HCT116 (cell line): ENCODE results near the gene PIMREG. TPM values are rescaled to one million over a fixed set of nuclear protein-coding genes. Genes with fewer than 3 reads are reported as not detected.

ENCODE experiments used
- ATAC-seq: fragments of 200-7000 bp; cut with Tn5 transposase; 2 replicates; pipeline ENCODE4 v1.9.1; 2020; ENCODE audit warnings: mild to moderate bottlenecking, moderate library complexity
- BruUV-seq: library from RNA; stranded (reverse); fragments of 400-500 nt; replicated peaks from 2 replicates; lab custom pipeline; 2021; lab: Mats Ljungman, UMichigan
- CTCF ChIA-PET: fragments of 300-600 bp; sonication (Branson Sonifier 250); formaldehyde crosslinking; loops from one replicate; lab custom pipeline; 2021; ENCODE audit warnings: antibody characterized with exemption; lab: Charles Lee
- POLR2A ChIA-PET: fragments of 300-600, 350-600 bp; sonication (Branson Sonifier 250); formaldehyde crosslinking; loops from one replicate; lab custom pipeline; 2021; ENCODE audit warnings: antibody characterized with exemption; lab: Charles Lee
- RAD21 ChIA-PET, 2 experiments: fragments of 300-600 bp; sonication (Branson Sonifier 250); formaldehyde crosslinking; loops; one replicate each; lab custom pipeline; 2023; ENCODE audit warnings: low total read pairs in 2 of 2; ENCODE audit not compliant: uncharacterized antibody in 2 of 2, unreplicated experiment in 2 of 2, low non-redundant PET in 1 of 2; lab: Charles Lee
- DNase-seq: peaks from one replicate; pipeline ENCODE4 v3.0.0-alpha.2; 2010; ENCODE audit warnings: low read depth, low spot score
- H2AFZ ChIP-seq: fragments of 200-600 bp; shearing (Covaris generic), sonication (generic); 2 replicates; pipeline ENCODE4 v1.6.1; 2017; ENCODE audit warnings: low read depth, mixed run types, mixed read lengths, antibody characterized with exemption, low read length; ENCODE audit not compliant: poor library complexity, severe bottlenecking
- H3K27ac ChIP-seq: 2 replicates; pipeline ENCODE4 v1.5.1; 2012; ENCODE audit warnings: low read depth, low read length
- H3K27me3 ChIP-seq: fragments of 200-600 bp; sonication (generic); 2 replicates; pipeline ENCODE4 v1.6.1; 2016; ENCODE audit warnings: mixed run types, low read length, mixed read lengths; ENCODE audit not compliant: insufficient read depth
- H3K36me3 ChIP-seq, 2 experiments: fragments of 200-500 bp in 1 of 2; fragments of 200-600 bp in 1 of 2; sonication (Bioruptor generic) in 1 of 2; sonication (generic) in 1 of 2; 2 replicates each; pipeline versions ENCODE4 v1.5.1 to v1.6.1; 2014 to 2016; ENCODE audit warnings: low read length in 2 of 2, inconsistent platforms in 1 of 2, mixed read lengths in 1 of 2, mixed run types in 1 of 2; ENCODE audit not compliant: insufficient read depth in 2 of 2, control insufficient read depth in 1 of 2
- H3K4me1 ChIP-seq, 2 experiments: fragments of 200-600 bp in 1 of 2; sonication (generic) in 1 of 2; 2 replicates each; pipeline versions ENCODE4 v1.5.1 to v1.6.1; 2012 to 2017; ENCODE audit warnings: low read length in 2 of 2, inconsistent platforms in 1 of 2, mild to moderate bottlenecking in 1 of 2, mixed read lengths in 1 of 2, mixed run types in 1 of 2, moderate library complexity in 1 of 2; ENCODE audit not compliant: insufficient read depth in 2 of 2, control insufficient read depth in 1 of 2
- H3K4me2 ChIP-seq: fragments of 200-600 bp; sonication (generic); 2 replicates; pipeline ENCODE4 v1.6.1; 2017; ENCODE audit warnings: mixed run types, low read length, mixed read lengths
- H3K4me3 ChIP-seq, 2 experiments: fragments of 200-600 bp in 1 of 2; sonication (generic) in 1 of 2; replicated peaks in 1 of 2; 2 replicates each; pipeline ENCODE4 v1.5.1; 2011 to 2016; ENCODE audit warnings: low read length in 2 of 2, control low read depth in 1 of 2, low read depth in 1 of 2, mild to moderate bottlenecking in 1 of 2, mixed read lengths in 1 of 2, mixed run types in 1 of 2
- H3K79me2 ChIP-seq: fragments of 200-600 bp; sonication (generic); 2 replicates; pipeline ENCODE4 v1.6.1; 2017; ENCODE audit warnings: mild to moderate bottlenecking, mixed run types, low read length, moderate library complexity, mixed read lengths; ENCODE audit not compliant: insufficient read depth
- H3K9ac ChIP-seq: fragments of 200-600 bp; sonication (generic); 2 replicates; pipeline ENCODE4 v1.6.1; 2016; ENCODE audit warnings: low read length, mixed read lengths
- H3K9me2 ChIP-seq: fragments of 200-600 bp; sonication (generic), shearing (Covaris generic); 2 replicates; pipeline ENCODE4 v1.6.1; 2017; ENCODE audit warnings: mixed run types, mild to moderate bottlenecking, moderate library complexity; ENCODE audit not compliant: insufficient read depth
- H3K9me3 ChIP-seq, 2 experiments: fragments of 200-500 bp in 1 of 2; fragments of 200-600 bp in 1 of 2; sonication (Bioruptor generic) in 1 of 2; sonication (generic) in 1 of 2; 2 replicates each; pipeline ENCODE4 v1.6.1; 2014 to 2017; ENCODE audit warnings: low read length in 2 of 2, mixed read lengths in 2 of 2, inconsistent platforms in 1 of 2, low read depth in 1 of 2, mild to moderate bottlenecking in 1 of 2, mixed run types in 1 of 2, moderate library complexity in 1 of 2; ENCODE audit not compliant: control insufficient read depth in 1 of 2, insufficient read depth in 1 of 2
- H4K20me1 ChIP-seq: fragments of 200-600 bp; sonication (generic), shearing (Covaris generic); 2 replicates; pipeline ENCODE4 v1.6.1; 2017; ENCODE audit warnings: mixed run types, mild to moderate bottlenecking, moderate library complexity; ENCODE audit not compliant: insufficient read depth
- EZH2 ChIP-seq: fragments of 200-600 bp; sonication (generic); IDR thresholded peaks from 2 replicates; pipeline ENCODE4 v1.6.1; 2017; ENCODE audit warnings: antibody characterized with exemption, mixed run types
- FOSL1 ChIP-seq: IDR thresholded peaks from 2 replicates; pipeline ENCODE4 v1.6.1; 2012; ENCODE audit warnings: low read depth
- JUND ChIP-seq: IDR thresholded peaks from 2 replicates; pipeline ENCODE4 v1.6.1; 2012
- SP1 ChIP-seq: IDR thresholded peaks from 2 replicates; pipeline ENCODE4 v1.6.1; 2012; ENCODE audit warnings: low read depth
- SRF ChIP-seq: IDR thresholded peaks from 2 replicates; pipeline ENCODE4 v1.6.1; 2012; ENCODE audit warnings: low read depth
- TCF7L2 ChIP-seq: IDR thresholded peaks from 2 replicates; pipeline ENCODE4 v1.7.0; 2011; ENCODE audit warnings: borderline replicate concordance, inconsistent platforms; ENCODE audit not compliant: insufficient read depth, insufficient read length; ENCODE audit errors: extremely low read depth
- YY1 ChIP-seq: IDR thresholded peaks from 2 replicates; pipeline ENCODE4 v1.6.1; 2011; ENCODE audit warnings: low read length, low read depth, moderate library complexity, mild to moderate bottlenecking; ENCODE audit not compliant: insufficient replicate concordance; ENCODE audit errors: extremely low read depth
- ZFX ChIP-seq: fragments of 450-650 bp; IDR thresholded peaks from 2 replicates; pipeline ENCODE4 v1.6.1; 2017
- ZNF274 ChIP-seq: fragments of 200-500 bp; sonication (Bioruptor generic); IDR thresholded peaks from 2 replicates; pipeline ENCODE4 v1.6.1; 2014; ENCODE audit warnings: mild to moderate bottlenecking, low read depth, low read length, inconsistent platforms
- intact Hi-C: fragments of 100-400 bp; cut with micrococcal nuclease; formaldehyde crosslinking; loops from 2 replicates; pipeline ENCODE4 v1.10.0; 2022
- total RNA-seq: library from RNA; stranded (reverse); gene quantifications from one replicate; pipeline ENCODE4 v1.2.1, GENCODE V29; 2021; ENCODE audit not compliant: unreplicated experiment
- TF ChIP-seq, protein P1 (sequence below): IDR thresholded peaks from 2 replicates; pipeline ENCODE4 v1.6.1; 2012; ENCODE audit warnings: low read depth
- TF ChIP-seq, protein P2 (sequence below), 3 experiments: fragments of 200-600 bp in 1 of 3; sonication (generic) in 1 of 3; IDR thresholded peaks in 2 of 3; conservative IDR thresholded peaks in 1 of 3; 2 replicates each; pipeline ENCODE4 v1.5.1; 2012 to 2017; ENCODE audit warnings: low read depth in 2 of 3, low read length in 2 of 3, antibody characterized with exemption in 1 of 3, borderline replicate concordance in 1 of 3, control low read depth in 1 of 3, mild to moderate bottlenecking in 1 of 3, mixed read lengths in 1 of 3, mixed run types in 1 of 3, moderate library complexity in 1 of 3; ENCODE audit not compliant: insufficient read depth in 1 of 3

PIMREG gene
- total RNA-seq, 1 experiment from 2014 or later: 57.0 TPM

DNA sequence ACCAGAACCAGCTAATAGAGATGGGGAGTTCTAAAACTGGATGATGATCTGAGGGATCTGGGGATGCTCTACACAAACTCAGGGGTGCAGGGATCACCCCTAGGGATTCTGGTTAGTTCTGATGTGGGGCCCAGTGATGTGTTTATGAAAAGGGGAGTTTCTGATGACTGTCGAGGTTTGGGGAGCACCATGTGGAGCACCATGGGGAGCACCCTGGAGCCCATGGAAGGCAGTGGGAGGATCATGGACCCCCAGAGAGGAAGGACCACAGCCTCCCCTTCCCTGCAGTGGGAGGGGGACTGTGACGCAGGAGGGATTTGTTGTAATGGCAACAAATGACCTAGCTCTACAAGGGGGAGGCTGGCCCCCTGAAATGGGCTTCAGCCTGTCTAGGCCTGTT, 18.4 kb downstream of the PIMREG start:
- H3K9me2 ChIP-seq: no peaks in the 10 kb centered on the region
- DNase-seq: no peak
- no peaks in the 10 kb centered on the region for H4K20me1 ChIP-seq
- H3K9me3 ChIP-seq: peaks cover 0 to 6% of the 10 kb centered on the region in 2 experiments; a peak in 1 of 4 replicates
- no peak overlapping the region for H2AFZ ChIP-seq
- RAD21 ChIA-PET: no interaction called here
- TF ChIP-seq YY1: no peak
- TF ChIP-seq FOSL1: no peak
- no peak for TF ChIP-seq TCF7L2
- TF ChIP-seq, protein P1, sequence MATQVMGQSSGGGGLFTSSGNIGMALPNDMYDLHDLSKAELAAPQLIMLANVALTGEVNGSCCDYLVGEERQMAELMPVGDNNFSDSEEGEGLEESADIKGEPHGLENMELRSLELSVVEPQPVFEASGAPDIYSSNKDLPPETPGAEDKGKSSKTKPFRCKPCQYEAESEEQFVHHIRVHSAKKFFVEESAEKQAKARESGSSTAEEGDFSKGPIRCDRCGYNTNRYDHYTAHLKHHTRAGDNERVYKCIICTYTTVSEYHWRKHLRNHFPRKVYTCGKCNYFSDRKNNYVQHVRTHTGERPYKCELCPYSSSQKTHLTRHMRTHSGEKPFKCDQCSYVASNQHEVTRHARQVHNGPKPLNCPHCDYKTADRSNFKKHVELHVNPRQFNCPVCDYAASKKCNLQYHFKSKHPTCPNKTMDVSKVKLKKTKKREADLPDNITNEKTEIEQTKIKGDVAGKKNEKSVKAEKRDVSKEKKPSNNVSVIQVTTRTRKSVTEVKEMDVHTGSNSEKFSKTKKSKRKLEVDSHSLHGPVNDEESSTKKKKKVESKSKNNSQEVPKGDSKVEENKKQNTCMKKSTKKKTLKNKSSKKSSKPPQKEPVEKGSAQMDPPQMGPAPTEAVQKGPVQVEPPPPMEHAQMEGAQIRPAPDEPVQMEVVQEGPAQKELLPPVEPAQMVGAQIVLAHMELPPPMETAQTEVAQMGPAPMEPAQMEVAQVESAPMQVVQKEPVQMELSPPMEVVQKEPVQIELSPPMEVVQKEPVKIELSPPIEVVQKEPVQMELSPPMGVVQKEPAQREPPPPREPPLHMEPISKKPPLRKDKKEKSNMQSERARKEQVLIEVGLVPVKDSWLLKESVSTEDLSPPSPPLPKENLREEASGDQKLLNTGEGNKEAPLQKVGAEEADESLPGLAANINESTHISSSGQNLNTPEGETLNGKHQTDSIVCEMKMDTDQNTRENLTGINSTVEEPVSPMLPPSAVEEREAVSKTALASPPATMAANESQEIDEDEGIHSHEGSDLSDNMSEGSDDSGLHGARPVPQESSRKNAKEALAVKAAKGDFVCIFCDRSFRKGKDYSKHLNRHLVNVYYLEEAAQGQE: no peak
- no peak for TF ChIP-seq SRF
- TF ChIP-seq JUND: no peak
- no peak for TF ChIP-seq ZFX
- TF ChIP-seq, protein P2, sequence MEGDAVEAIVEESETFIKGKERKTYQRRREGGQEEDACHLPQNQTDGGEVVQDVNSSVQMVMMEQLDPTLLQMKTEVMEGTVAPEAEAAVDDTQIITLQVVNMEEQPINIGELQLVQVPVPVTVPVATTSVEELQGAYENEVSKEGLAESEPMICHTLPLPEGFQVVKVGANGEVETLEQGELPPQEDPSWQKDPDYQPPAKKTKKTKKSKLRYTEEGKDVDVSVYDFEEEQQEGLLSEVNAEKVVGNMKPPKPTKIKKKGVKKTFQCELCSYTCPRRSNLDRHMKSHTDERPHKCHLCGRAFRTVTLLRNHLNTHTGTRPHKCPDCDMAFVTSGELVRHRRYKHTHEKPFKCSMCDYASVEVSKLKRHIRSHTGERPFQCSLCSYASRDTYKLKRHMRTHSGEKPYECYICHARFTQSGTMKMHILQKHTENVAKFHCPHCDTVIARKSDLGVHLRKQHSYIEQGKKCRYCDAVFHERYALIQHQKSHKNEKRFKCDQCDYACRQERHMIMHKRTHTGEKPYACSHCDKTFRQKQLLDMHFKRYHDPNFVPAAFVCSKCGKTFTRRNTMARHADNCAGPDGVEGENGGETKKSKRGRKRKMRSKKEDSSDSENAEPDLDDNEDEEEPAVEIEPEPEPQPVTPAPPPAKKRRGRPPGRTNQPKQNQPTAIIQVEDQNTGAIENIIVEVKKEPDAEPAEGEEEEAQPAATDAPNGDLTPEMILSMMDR (IDR thresholded peaks at IDR 0.05 in 2 of 3, conservative IDR thresholded peaks at IDR 0.05 in 1 of 3; ENCODE audit: borderline replicate concordance in 1 of 3, insufficient read depth in 1 of 3, low read depth in 2 of 3, low read length in 2 of 3): no peak
- TF ChIP-seq EZH2: no peak
- TF ChIP-seq SP1: no peak
- TF ChIP-seq ZNF274: no peak
- TF ChIP-seq, all 23 proteins: peak for 0
- Histone ChIP-seq H3K9ac (no peak overlapping the region), H3K4me2 (no peak overlapping the region), H3K36me3 (no peaks in the 10 kb centered on the region), H3K79me2 (no peaks in the 10 kb centered on the region), H3K4me3 (no peak overlapping the region), H3K4me1 (peaks cover 0 to 6% of the 10 kb centered on the region in 2 experiments; a peak in 2 of 4 replicates), H3K27ac (no peak overlapping the region), H3K27me3 (no peaks in the 10 kb centered on the region)
- no peak for ATAC-seq
- intact Hi-C loops: no loop called here
- ChIA-PET CTCF (no interaction called here), POLR2A (no interaction called here)
- no TSS peak for BruUV-seq
